Right lobe of liver (tissue), 4 donors: ENCODE results near the gene NTN1.

Experiments
- CTCF ChIP-seq, 4 donors: fragments of 200-600 bp in 3 of 4; fragments of 450-650 bp in 1 of 4; IDR thresholded peaks; one replicate each; pipeline versions ENCODE4 v1.5.1 to v1.8.0; 2016 to 2022; ENCODE audit warnings: antibody characterized with exemption in 4 of 4, mild to moderate bottlenecking in 2 of 4
- POLR2A ChIP-seq: fragments of 450-650 bp; IDR thresholded peaks from one replicate; pipeline ENCODE4 v1.6.1; 2017; ENCODE audit warnings: antibody characterized with exemption, mild to moderate bottlenecking
- donor health status: DM: no; HTN: no; CAD: no.
- donor health status: DM: no; HTN: no; CAD: no.
- donor health status: DM: no; HTN: yes; CAD: no.

GRCh38 chr17:9121186-9121820 lies 100.0 kb downstream of the NTN1 start:
- TF ChIP-seq CTCF (IDR thresholded peaks at IDR 0.05) = no peak
- TF ChIP-seq POLR2A = no peak
